SU-DHL-6 (cell line): ENCODE data around the gene EBF3.

Source experiments
- H2AFZ ChIP-seq: fragments of 200-600 bp; sonication (generic); 2 replicates; pipeline ENCODE4 v1.6.1; 2014; ENCODE audit warnings: low read depth, mild to moderate bottlenecking, moderate library complexity, mixed read lengths, antibody characterized with exemption, low read length; ENCODE audit not compliant: severe bottlenecking
- H3F3A ChIP-seq: fragments of 200-600 bp; shearing (Covaris generic); 2 replicates; pipeline ENCODE4 v1.6.0; 2016; ENCODE audit warnings: antibody characterized with exemption, mild to moderate bottlenecking; ENCODE audit not compliant: insufficient read depth
- H3K27ac ChIP-seq: fragments of 200-600 bp; sonication (generic); 2 replicates; pipeline ENCODE4 v1.5.1; 2016; ENCODE audit warnings: low read depth, mild to moderate bottlenecking, low read length, moderate library complexity, mixed read lengths
- H3K27me3 ChIP-seq: fragments of 200-600 bp; sonication (generic), shearing (Covaris generic); 2 replicates; pipeline ENCODE4 v1.6.0; 2014; ENCODE audit warnings: mild to moderate bottlenecking, low read length
- H3K36me3 ChIP-seq: fragments of 200-600 bp; sonication (generic); 2 replicates; pipeline ENCODE4 v1.6.1; 2014; ENCODE audit warnings: mild to moderate bottlenecking, low read length, mixed read lengths
- H3K4me2 ChIP-seq: fragments of 300-600, 200-600 bp; shearing (Covaris generic), sonication (generic); 2 replicates; pipeline ENCODE4 v1.6.0; 2014; ENCODE audit warnings: low read length, low read depth, mild to moderate bottlenecking; ENCODE audit not compliant: poor library complexity, severe bottlenecking
- H3K4me3 ChIP-seq: fragments of 200-600 bp; sonication (generic); 2 replicates; pipeline ENCODE4 v1.5.1; 2014; ENCODE audit warnings: antibody characterized with exemption, low read length, mild to moderate bottlenecking, mixed read lengths; ENCODE audit not compliant: insufficient read depth, poor library complexity, severe bottlenecking
- H3K79me2 ChIP-seq: fragments of 200-600 bp; sonication (generic); 2 replicates; pipeline ENCODE4 v1.6.1; 2014; ENCODE audit warnings: mild to moderate bottlenecking, low read length, moderate library complexity; ENCODE audit not compliant: insufficient read depth
- H3K9ac ChIP-seq: fragments of 200-600 bp; sonication (generic); 2 replicates; pipeline ENCODE4 v1.7.0; 2014; ENCODE audit warnings: mild to moderate bottlenecking, low read length
- H3K9me2 ChIP-seq: fragments of 200-600 bp; sonication (generic); replicated peaks from 2 replicates; pipeline ENCODE4 v1.6.1; 2014; ENCODE audit warnings: low read length; ENCODE audit not compliant: insufficient read depth
- H3K9me3 ChIP-seq: fragments of 200-600 bp; sonication (generic); 2 replicates; pipeline ENCODE4 v1.6.1; 2014; ENCODE audit warnings: low read length, mixed read lengths; ENCODE audit not compliant: insufficient read depth
- H4K20me1 ChIP-seq: fragments of 200-600 bp; sonication (generic); 2 replicates; pipeline ENCODE4 v1.6.1; 2014; ENCODE audit warnings: low read depth, mild to moderate bottlenecking, antibody characterized with exemption, low read length, moderate library complexity, mixed read lengths
- EZH2phosphoT487 ChIP-seq: fragments of 200-600 bp; sonication (generic), shearing (Covaris generic); conservative IDR thresholded peaks from 2 replicates; pipeline ENCODE4 v1.6.1; 2018; ENCODE audit warnings: mild to moderate bottlenecking, antibody characterized with exemption, low read length, moderate library complexity, mixed read lengths
- TF ChIP-seq, protein P1 (sequence below): fragments of 200-600 bp; sonication (generic); IDR thresholded peaks from one replicate; pipeline ENCODE4 v1.5.1; 2017; ENCODE audit warnings: antibody characterized with exemption, mild to moderate bottlenecking, low read length, moderate library complexity; ENCODE audit not compliant: insufficient read depth, poor library complexity, severe bottlenecking

Gene EBF3

GRCh38 chr10:129884398-129885078 is 79.5 kb downstream of the EBF3 start:
- H3K9ac ChIP-seq, result no peak overlapping the region
- H3K4me2 ChIP-seq, result no peak overlapping the region
- H3K27me3 ChIP-seq, result no peaks in the 10 kb centered on the region

DNA sequence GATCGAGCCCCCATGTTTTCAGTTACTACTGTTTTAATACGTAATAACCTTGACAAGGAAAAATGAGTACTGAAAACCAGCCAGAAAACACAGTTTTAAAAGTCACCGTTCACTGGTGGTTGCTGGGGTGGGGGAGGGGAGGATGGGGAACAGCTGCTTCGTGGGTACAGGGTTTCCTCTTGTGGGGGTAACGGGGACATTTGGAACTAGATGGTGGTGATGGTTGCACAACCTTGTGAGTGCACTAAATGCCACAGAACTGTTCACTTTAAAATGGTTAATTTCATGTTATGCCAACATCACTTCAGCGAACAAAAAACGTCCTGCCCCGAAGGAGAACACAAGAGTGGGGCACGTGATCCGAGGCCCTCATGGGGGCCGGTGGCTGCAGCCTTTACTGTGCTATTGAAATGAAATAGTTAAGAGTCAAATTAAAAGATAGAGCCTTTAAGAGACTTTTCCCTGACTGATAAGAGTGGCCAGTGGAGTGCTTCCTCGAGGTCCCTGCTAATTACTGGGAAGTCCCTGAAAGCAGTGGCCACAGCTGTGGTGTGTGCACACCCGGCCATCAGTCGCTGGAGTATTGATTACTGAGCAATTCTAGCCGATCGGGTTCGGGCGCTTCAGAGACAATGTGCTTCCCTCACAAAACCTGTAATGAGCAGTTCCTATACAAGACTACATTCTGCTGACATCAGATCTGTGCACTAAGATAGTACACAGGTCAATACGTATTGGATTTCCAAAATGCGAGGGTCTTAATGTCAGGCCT is 80.3 kb downstream of the EBF3 start:
- Histone ChIP-seq H4K20me1 (no peaks in the 10 kb centered on the region), H3K36me3 (no peaks in the 10 kb centered on the region), H3K9me3 (no peaks in the 10 kb centered on the region), H2AFZ (no peak overlapping the region), H3K9ac (no peak overlapping the region), H3K27me3 (no peaks in the 10 kb centered on the region), H3K27ac (no peak overlapping the region), H3K9me2 (no peaks in the 10 kb centered on the region), H3K4me3 (no peak overlapping the region), H3K4me2 (no peak overlapping the region), H3K79me2 (no peaks in the 10 kb centered on the region), H3F3A (no peaks in the 10 kb centered on the region)
- no peak for TF ChIP-seq EZH2phosphoT487
- TF ChIP-seq, protein P1, sequence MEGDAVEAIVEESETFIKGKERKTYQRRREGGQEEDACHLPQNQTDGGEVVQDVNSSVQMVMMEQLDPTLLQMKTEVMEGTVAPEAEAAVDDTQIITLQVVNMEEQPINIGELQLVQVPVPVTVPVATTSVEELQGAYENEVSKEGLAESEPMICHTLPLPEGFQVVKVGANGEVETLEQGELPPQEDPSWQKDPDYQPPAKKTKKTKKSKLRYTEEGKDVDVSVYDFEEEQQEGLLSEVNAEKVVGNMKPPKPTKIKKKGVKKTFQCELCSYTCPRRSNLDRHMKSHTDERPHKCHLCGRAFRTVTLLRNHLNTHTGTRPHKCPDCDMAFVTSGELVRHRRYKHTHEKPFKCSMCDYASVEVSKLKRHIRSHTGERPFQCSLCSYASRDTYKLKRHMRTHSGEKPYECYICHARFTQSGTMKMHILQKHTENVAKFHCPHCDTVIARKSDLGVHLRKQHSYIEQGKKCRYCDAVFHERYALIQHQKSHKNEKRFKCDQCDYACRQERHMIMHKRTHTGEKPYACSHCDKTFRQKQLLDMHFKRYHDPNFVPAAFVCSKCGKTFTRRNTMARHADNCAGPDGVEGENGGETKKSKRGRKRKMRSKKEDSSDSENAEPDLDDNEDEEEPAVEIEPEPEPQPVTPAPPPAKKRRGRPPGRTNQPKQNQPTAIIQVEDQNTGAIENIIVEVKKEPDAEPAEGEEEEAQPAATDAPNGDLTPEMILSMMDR, result no peak

More at GRCh38 chr10:129884398-129885078, 79.5 kb downstream of the EBF3 start:
- no peaks in the 10 kb centered on the region for H3F3A ChIP-seq
- no peaks in the 10 kb centered on the region for H3K9me3 ChIP-seq
- no peaks in the 10 kb centered on the region for H3K36me3 ChIP-seq
- TF ChIP-seq, protein P1, result no peak
- TF ChIP-seq EZH2phosphoT487, result no peak
- H3K9me2 ChIP-seq, result no peaks in the 10 kb centered on the region
- H3K27ac ChIP-seq, result no peak overlapping the region
- no peak overlapping the region for H3K4me3 ChIP-seq
- H4K20me1 ChIP-seq, result no peaks in the 10 kb centered on the region
- no peak overlapping the region for H2AFZ ChIP-seq
- no peaks in the 10 kb centered on the region for H3K79me2 ChIP-seq

DNA sequence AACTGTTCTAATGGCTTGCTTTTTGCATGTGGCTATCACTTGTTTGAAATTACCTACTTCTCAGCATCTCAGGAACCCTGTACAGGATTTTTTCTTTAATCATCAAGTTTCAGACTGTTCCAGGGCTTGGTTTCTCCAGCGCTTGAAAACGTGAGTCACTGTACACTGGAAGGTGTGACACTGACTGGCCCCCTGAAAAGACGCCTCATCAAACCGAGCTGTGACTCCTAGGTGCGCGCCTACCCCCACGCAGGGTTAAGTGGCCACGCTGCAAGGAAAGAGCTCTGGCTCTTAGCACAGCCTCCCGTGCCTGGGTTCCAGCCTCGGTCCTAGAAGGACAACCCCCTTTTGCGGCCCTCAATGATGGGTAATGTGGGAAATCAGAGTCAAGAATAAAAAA is 81.0 kb downstream of the EBF3 start:
- Histone ChIP-seq H3K4me2 (no peak overlapping the region), H3K27ac (no peak overlapping the region), H3K79me2 (no peaks in the 10 kb centered on the region), H3K27me3 (no peaks in the 10 kb centered on the region), H3K4me3 (no peak overlapping the region), H3F3A (no peaks in the 10 kb centered on the region), H3K9me2 (no peaks in the 10 kb centered on the region), H4K20me1 (no peaks in the 10 kb centered on the region), H3K9ac (no peak overlapping the region), H2AFZ (no peak overlapping the region), H3K9me3 (no peaks in the 10 kb centered on the region), H3K36me3 (no peaks in the 10 kb centered on the region)
- TF ChIP-seq, protein P1, result no peak
- TF ChIP-seq EZH2phosphoT487, result no peak
